Astrocyte (in vitro differentiated cells and primary cell): ENCODE data around the gene BPIFB6. TPM values are rescaled to one million over a fixed set of nuclear protein-coding genes. Genes with fewer than 3 reads are reported as not detected.

Experiments
- DNase-seq: peaks from one replicate; pipeline ENCODE4 v3.0.0-alpha.2; 2010; ENCODE audit warnings: low read depth
- FAIRE-seq: peaks from 2 replicates; lab custom pipeline; 2011; peaks lifted over from hg19 to GRCh38; lab: Jason Lieb, UNC
- H2AFZ ChIP-seq: 2 replicates; pipeline ENCODE4 v1.6.0; 2012; ENCODE audit warnings: low read depth, low read length, inconsistent platforms
- H3K27ac ChIP-seq: 2 replicates; pipeline ENCODE4 v1.5.1; 2011; ENCODE audit warnings: low read depth, low read length, inconsistent platforms
- H3K27me3 ChIP-seq: 2 replicates; pipeline ENCODE4 v1.6.0; 2011; ENCODE audit warnings: low read length, inconsistent platforms; ENCODE audit not compliant: insufficient read depth
- H3K36me3 ChIP-seq: 2 replicates; pipeline ENCODE4 v1.5.1; 2011; ENCODE audit warnings: low read length, inconsistent platforms; ENCODE audit not compliant: insufficient read depth
- H3K4me1 ChIP-seq: 2 replicates; pipeline ENCODE4 v1.5.1; 2011; ENCODE audit warnings: low read length, inconsistent platforms; ENCODE audit not compliant: insufficient read depth
- H3K4me2 ChIP-seq: 2 replicates; pipeline ENCODE4 v1.6.0; 2012; ENCODE audit warnings: low read length, inconsistent platforms
- H3K4me3 ChIP-seq: 2 replicates; pipeline ENCODE4 v1.5.1; 2011; ENCODE audit warnings: low read depth, mild to moderate bottlenecking, low read length, inconsistent platforms; ENCODE audit not compliant: insufficient read depth
- H3K79me2 ChIP-seq: 2 replicates; pipeline ENCODE4 v1.6.0; 2012; ENCODE audit warnings: mild to moderate bottlenecking, low read length, inconsistent platforms; ENCODE audit not compliant: insufficient read depth
- H3K9ac ChIP-seq: 2 replicates; pipeline ENCODE4 v1.6.0; 2012; ENCODE audit warnings: mild to moderate bottlenecking, low read length, inconsistent platforms
- H3K9me3 ChIP-seq: 2 replicates; pipeline ENCODE4 v1.5.1; 2012; ENCODE audit warnings: low read depth, mild to moderate bottlenecking, low read length, inconsistent platforms; ENCODE audit not compliant: insufficient read depth
- H4K20me1 ChIP-seq: 2 replicates; pipeline ENCODE4 v1.6.0; 2012; ENCODE audit warnings: low read length, inconsistent platforms; ENCODE audit not compliant: insufficient read depth
- H3K27ac Mint-ChIP-seq: one replicate; pipeline ENCODE4 v1.8.0; 2021; ENCODE audit warnings: mild to moderate bottlenecking, mixed read lengths; ENCODE audit not compliant: unreplicated experiment
- H3K27me3 Mint-ChIP-seq: one replicate; pipeline ENCODE4 v1.8.0; 2021; ENCODE audit warnings: low read depth, mixed read lengths; ENCODE audit not compliant: unreplicated experiment
- H3K36me3 Mint-ChIP-seq: one replicate; pipeline ENCODE4 v1.8.0; 2021; ENCODE audit warnings: low read depth, mixed read lengths; ENCODE audit not compliant: unreplicated experiment
- H3K4me1 Mint-ChIP-seq: one replicate; pipeline ENCODE4 v1.8.0; 2021; ENCODE audit warnings: low read depth, mixed read lengths; ENCODE audit not compliant: unreplicated experiment
- H3K4me3 Mint-ChIP-seq: one replicate; pipeline ENCODE4 v1.8.0; 2021; ENCODE audit warnings: mild to moderate bottlenecking, moderate library complexity, mixed read lengths; ENCODE audit not compliant: unreplicated experiment
- H3K9me3 Mint-ChIP-seq: one replicate; pipeline ENCODE4 v1.8.0; 2021; ENCODE audit warnings: mild to moderate bottlenecking, mixed read lengths; ENCODE audit not compliant: unreplicated experiment
- EZH2 ChIP-seq: IDR thresholded peaks from 2 replicates; pipeline ENCODE4 v1.6.1; 2012; ENCODE audit warnings: mild to moderate bottlenecking, low read length, inconsistent platforms; ENCODE audit not compliant: insufficient read depth
- total RNA-seq: library from RNA; stranded (reverse); gene quantifications from 2 replicates; pipeline ENCODE4 v1.2.1, GENCODE V29; 2021
- TF ChIP-seq, protein P1 (sequence below): IDR thresholded peaks from 2 replicates; pipeline ENCODE4 v1.5.1; 2011; ENCODE audit warnings: low read depth, mild to moderate bottlenecking, inconsistent platforms, low read length, moderate library complexity; ENCODE audit not compliant: insufficient read depth

Gene BPIFB6
- total RNA-seq, 1 donor from 2014 or later = not detected

DNA sequence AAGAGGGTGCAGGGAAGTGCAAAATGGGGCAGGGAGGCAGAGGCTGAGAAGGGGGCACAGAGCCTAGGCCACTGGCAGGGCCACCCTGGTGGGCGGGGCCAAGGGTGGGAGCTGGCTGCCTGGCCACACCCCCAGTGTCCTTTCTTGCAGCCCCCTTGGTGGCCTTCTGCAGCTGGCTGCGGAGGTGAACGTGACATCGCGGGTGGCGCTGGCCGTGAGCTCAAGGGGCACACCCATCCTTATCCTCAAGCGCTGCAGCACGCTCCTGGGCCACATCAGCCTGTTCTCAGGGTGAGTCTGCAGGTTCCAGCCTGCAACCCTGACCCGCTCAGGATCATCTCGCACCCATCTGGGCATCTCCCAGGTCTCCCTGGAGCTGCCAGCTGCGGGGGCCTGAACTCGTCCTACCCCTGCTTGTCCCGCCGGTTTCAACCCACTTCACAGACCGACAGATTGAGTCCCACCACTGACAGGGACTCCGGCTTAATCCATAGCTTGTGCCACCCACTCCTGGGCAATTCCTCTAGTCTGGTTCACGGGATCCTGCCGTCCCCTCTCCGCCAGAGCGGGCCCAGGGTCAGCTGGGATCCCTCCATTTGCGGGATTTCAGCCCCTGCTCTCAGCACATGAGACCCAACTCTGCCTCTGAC is 28.4 kb downstream of the BPIFB6 start:
- Histone ChIP-seq H3K79me2 (no peaks in the 10 kb centered on the region), H3K9ac (no peak overlapping the region), H3K27ac (no peak overlapping the region), H3K4me2 (no peak overlapping the region), H3K27me3 (no peaks in the 10 kb centered on the region), H4K20me1 (no peaks in the 10 kb centered on the region), H3K36me3 (no peaks in the 10 kb centered on the region), H2AFZ (no peak overlapping the region), H3K4me3 (no peak overlapping the region), H3K9me3 (no peaks in the 10 kb centered on the region), H3K4me1 (no peaks in the 10 kb centered on the region)
- H3K4me3 Mint-ChIP-seq = no peak overlapping the region
- no peaks in the 10 kb centered on the region for H3K9me3 Mint-ChIP-seq
- peaks cover 34% of the 10 kb centered on the region for H3K27me3 Mint-ChIP-seq
- TF ChIP-seq EZH2 = no peak
- TF ChIP-seq, protein P1, sequence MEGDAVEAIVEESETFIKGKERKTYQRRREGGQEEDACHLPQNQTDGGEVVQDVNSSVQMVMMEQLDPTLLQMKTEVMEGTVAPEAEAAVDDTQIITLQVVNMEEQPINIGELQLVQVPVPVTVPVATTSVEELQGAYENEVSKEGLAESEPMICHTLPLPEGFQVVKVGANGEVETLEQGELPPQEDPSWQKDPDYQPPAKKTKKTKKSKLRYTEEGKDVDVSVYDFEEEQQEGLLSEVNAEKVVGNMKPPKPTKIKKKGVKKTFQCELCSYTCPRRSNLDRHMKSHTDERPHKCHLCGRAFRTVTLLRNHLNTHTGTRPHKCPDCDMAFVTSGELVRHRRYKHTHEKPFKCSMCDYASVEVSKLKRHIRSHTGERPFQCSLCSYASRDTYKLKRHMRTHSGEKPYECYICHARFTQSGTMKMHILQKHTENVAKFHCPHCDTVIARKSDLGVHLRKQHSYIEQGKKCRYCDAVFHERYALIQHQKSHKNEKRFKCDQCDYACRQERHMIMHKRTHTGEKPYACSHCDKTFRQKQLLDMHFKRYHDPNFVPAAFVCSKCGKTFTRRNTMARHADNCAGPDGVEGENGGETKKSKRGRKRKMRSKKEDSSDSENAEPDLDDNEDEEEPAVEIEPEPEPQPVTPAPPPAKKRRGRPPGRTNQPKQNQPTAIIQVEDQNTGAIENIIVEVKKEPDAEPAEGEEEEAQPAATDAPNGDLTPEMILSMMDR = no peak
- FAIRE-seq (no peak), DNase-seq (no peak)
- H3K4me1 Mint-ChIP-seq = no peaks in the 10 kb centered on the region
- no peaks in the 10 kb centered on the region for H3K36me3 Mint-ChIP-seq
- no peak overlapping the region for H3K27ac Mint-ChIP-seq

DNA sequence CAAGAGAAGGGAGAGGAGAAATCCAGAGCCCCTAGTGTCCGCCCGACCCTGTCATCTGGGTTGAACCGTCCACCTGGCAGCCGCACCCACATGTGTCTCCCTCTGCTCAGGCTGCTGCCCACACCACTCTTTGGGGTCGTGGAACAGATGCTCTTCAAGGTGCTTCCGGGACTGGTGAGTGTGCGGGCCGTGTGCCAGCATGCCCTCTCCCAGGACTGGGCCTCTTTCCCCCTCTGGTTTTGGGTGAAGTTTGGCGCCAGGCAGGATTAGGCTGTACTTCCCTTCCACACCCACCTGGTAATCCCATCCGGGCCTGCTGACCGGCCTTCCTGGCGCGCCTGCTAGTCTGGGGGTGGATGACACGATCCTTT is 30.2 kb downstream of the BPIFB6 start:
- H4K20me1 ChIP-seq = no peaks in the 10 kb centered on the region
- H3K27ac Mint-ChIP-seq = no peak overlapping the region
- DNase-seq (no peak), FAIRE-seq (no peak)
- H3K27me3 ChIP-seq = no peaks in the 10 kb centered on the region
- H3K79me2 ChIP-seq = no peaks in the 10 kb centered on the region
- no peaks in the 10 kb centered on the region for H3K36me3 ChIP-seq
- peaks cover 23% of the 10 kb centered on the region for H3K27me3 Mint-ChIP-seq
- no peaks in the 10 kb centered on the region for H3K4me1 Mint-ChIP-seq
- no peak overlapping the region for H3K27ac ChIP-seq
- H3K9me3 ChIP-seq = no peaks in the 10 kb centered on the region
- H2AFZ ChIP-seq = no peak overlapping the region
- no peak for TF ChIP-seq EZH2
- TF ChIP-seq, protein P1 = no peak
- no peaks in the 10 kb centered on the region for H3K4me1 ChIP-seq
- H3K9ac ChIP-seq = no peak overlapping the region
- H3K36me3 Mint-ChIP-seq = no peaks in the 10 kb centered on the region
- no peak overlapping the region for H3K4me3 Mint-ChIP-seq
- H3K4me3 ChIP-seq = no peak overlapping the region
- no peaks in the 10 kb centered on the region for H3K9me3 Mint-ChIP-seq
- H3K4me2 ChIP-seq = no peak overlapping the region

- Histone ChIP-seq H3K4me1 (no peaks in the 10 kb centered on the region), H3K36me3 (no peaks in the 10 kb centered on the region), H3K9ac (no peak overlapping the region), H3K9me3 (no peaks in the 10 kb centered on the region), H3K27ac (no peak overlapping the region), H3K79me2 (no peaks in the 10 kb centered on the region), H2AFZ (no peak overlapping the region), H3K4me3 (no peak overlapping the region), H3K4me2 (no peak overlapping the region), H3K27me3 (no peaks in the 10 kb centered on the region), H4K20me1 (no peaks in the 10 kb centered on the region)
- Mint-ChIP-seq H3K27ac (no peak overlapping the region), H3K27me3 (peaks cover 29% of the 10 kb centered on the region), H3K9me3 (no peaks in the 10 kb centered on the region), H3K4me3 (no peak overlapping the region), H3K36me3 (no peaks in the 10 kb centered on the region), H3K4me1 (no peaks in the 10 kb centered on the region)
- FAIRE-seq (no peak), DNase-seq (no peak)
- TF ChIP-seq, protein P1 = no peak
- TF ChIP-seq EZH2 = no peak
Measured at GRCh38 chr20:33062105-33062824, 30.8 kb downstream of the BPIFB6 start.
